ENCODE results near the gene MELTF. TPM values are rescaled to one million over a fixed set of nuclear protein-coding genes. Genes with fewer than 3 reads are reported as not detected.

MELTF gene
- total RNA-seq, 1 donor from 2014 or later = 3.1 TPM

DNA sequence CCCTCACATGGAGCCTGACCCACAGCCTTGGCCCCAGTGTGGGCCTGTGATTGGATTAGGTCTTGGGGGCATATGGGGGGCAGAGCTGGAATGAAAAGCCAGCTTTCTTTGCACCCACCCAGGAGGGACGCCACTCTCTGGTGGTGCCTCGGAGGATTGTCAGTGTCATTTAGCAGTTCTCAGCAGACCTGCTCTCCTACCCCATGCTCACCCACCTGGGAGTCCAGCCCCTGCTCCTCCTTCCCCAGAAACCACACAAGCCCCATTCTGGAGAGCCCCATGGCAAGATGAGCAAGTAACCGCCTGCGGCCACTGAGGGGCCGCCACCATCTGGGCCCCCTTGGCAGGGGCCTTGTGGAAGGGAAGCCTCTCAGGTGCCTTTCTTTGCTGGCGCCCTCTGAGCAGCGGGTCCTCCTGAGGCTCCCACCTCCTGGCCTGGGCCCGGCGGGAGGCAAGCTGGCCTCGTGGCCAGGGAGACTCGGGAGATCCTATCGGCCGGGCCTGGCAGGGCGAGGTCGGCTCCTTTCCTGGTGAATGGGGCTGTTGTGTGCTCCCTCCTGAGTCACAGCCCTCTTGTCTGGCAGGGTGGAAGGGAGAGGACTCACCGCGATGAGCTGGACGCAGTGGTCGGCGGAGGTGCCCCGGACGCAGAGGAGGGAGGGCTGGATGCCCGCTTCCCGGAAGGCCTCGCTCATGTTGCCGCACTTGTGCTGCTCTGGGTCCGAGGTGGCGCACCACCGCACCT lies 2.3 kb downstream of the MELTF start:
- DNase-seq (ENCODE audit: low read depth) = no peak

GRCh38 chr3:197026481-197026866 lies 3.1 kb downstream of the MELTF start:
- no peak for DNase-seq (ENCODE audit: low read depth)

DNA sequence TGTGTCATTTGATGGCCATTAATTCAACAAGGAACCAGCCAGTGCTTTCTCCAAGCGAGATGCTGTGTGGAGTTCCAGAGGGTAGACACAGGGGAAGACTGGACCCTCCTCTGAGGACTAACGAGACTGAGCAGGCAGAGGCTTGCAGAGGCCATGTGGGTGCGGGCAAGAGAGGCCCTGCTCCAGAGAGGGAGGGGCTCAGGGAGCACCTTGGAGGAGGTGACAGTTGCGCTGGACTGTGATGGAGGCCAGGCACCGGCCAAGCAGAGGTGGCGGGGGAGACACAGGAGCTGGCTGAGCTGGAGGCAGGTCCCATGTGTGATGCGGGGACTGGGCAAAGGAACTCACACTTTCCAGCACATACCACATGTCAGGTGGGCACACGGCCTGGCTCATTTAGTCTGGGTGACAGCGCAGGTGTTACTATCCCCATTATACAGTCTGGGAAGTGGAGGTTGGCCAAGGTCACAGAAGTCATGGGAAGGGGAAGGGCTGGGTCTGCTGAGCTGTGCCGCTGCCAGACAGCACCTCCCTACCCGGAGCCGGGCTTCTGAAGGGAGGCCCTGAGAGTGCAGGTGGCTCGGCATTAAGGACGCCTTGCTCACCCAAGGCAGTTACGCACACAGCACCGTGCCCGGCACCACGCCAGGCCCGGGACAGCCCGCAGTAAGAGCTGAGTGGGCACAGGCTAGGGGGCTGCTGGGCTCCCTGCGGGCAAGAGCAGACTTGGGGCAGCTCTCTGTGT lies 3.7 kb downstream of the MELTF start:
- DNase-seq (ENCODE audit: low read depth) = no peak

GRCh38 chr3:197024881-197025735 lies 4.5 kb downstream of the MELTF start:
- DNase-seq (ENCODE audit: low read depth) = no peak

DNA sequence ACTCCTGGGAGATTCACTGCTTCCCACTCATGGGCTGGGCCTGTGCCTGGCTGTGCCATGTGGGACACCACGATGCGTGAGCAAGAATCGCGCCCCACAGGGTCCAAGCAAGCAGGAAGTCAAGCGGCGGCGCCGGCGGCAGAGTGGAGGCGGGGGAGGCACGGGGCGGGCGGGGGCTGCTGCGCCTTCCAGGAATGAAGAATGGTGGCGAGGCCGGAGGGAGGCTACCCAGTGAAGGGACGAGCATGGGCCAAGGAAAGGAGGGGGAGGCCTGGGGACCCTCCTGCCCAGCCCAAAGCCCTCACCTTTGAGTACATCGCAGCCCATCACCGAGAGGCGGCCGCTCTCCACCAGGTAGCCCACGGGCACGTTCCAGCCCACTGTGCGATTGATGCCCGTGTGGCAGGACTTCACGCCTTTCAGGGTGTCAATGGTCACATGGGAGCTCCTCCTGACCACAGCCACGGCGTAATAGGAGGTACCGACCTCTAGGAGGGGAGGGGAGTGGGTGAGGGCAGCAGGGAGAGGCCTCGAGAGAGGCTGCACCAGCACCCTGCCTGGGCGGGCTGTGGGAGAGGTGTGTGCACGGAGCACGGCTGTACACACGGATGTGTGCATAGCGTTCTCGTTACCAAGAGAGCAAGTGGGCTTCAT lies 5.5 kb downstream of the MELTF start:
- DNase-seq (ENCODE audit: low read depth) = no peak

- no peak for DNase-seq (ENCODE audit: low read depth)
These were observed 6.2 kb downstream of the MELTF start for GRCh38 chr3:197023241-197023997.

DNA sequence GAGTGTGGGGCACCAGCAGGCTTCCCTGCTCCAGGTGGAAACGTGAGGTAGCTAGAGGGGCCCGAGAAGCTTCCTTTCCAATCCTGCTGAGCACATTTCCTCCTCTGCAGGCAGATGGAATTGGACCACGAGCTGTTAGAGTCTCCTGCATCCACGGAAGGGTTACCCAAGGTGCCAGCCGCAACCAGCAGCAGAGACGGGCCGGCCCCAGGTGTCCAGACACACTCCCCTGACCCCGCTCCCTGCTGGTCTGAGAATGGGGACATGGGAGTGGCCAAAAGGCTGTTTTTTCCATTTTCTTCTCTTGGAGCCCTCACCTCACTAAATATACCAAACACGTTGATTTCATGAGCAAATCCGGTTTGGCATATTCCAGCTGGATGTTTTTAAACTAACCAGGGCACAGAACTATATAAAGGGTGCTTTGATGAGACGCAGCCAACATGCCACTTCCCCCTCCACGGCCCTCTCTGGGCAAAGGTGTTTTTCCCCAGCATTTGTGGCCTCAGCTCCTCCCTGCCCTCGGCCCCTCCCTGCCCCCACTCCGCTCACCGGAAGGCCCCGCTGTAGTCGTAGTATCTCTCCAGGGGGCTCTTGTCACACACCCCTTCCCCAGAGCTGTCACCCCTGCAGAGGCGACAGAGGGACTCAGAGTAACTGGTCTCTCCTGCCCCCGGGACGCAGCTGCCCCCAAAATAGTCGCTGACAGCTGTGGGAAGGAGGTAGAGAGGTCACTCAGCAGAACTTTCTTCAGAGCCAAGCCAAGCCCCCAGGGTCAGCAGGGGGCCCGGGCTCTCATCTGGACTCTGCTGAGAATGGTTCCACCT lies 7.0 kb downstream of the MELTF start:
- no peak for DNase-seq (ENCODE audit: low read depth)

DNA sequence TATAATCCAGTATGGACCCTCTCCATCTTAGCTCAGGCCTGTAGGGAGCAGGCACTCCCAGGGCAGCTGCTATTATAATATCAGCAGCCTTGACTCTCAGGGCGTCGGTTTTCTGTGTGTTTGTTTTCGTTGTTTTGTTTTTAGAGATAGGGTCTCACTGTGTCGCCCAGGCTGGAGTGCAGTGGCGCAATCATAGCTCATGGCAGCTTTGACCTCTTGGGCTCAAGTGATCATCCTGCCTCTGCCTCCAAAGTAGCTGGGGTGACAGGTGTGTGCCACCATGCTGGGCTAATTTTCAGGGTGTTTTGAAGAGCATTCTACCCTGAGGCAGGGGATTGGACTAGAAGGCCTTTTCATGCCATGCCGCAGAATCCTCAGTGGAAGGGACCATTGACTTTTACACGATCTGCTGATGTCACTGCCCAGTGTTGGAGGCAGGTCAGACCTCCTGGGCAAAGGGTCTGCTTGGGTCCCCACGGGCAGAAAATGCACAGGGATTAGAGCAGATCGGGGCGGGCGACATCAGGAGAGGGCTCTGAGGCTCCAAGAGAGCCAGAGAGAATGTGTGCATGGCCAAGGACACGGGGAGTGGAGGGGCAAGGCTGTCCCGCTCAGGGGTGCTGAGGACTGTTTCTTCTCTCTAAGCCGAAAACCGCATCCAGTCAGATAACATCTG lies 7.8 kb downstream of the MELTF start:
- no peak for DNase-seq (ENCODE audit: low read depth)

- DNase-seq (ENCODE audit: low read depth) = no peak
These were observed 8.4 kb downstream of the MELTF start for GRCh38 chr3:197021231-197021630.

GRCh38 chr3:197019535-197019934 lies 10.1 kb downstream of the MELTF start:
- DNase-seq (ENCODE audit: low read depth) = no peak

DNA sequence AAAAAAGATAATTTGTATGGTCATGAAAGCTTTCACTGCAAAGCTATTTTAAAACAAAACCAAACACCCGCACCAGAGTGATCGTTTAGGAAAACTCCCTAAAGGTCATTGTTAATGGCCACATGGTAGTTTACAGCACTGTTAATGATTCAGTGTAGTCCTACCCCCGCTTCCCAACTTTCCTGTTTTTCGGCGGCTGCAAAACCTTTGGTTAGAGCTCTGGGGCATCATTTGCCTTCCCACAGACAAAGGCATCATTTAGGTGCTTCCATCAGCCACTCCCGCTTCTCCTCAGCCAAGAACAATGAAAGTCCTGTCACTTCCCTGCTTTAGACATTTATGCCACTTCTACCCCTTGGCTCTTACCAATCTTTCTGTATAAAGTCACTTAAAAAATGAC lies 10.6 kb downstream of the MELTF start:
- DNase-seq (ENCODE audit: low read depth) = no peak

GRCh38 chr3:197017003-197017402 lies 12.6 kb downstream of the MELTF start:
- DNase-seq (ENCODE audit: low read depth) = no peak

GRCh38 chr3:197015790-197016736 lies 13.6 kb downstream of the MELTF start:
- no peak for DNase-seq (ENCODE audit: low read depth)

- no peak for DNase-seq (ENCODE audit: low read depth)
These were observed 14.6 kb downstream of the MELTF start for GRCh38 chr3:197014942-197015575.

DNA sequence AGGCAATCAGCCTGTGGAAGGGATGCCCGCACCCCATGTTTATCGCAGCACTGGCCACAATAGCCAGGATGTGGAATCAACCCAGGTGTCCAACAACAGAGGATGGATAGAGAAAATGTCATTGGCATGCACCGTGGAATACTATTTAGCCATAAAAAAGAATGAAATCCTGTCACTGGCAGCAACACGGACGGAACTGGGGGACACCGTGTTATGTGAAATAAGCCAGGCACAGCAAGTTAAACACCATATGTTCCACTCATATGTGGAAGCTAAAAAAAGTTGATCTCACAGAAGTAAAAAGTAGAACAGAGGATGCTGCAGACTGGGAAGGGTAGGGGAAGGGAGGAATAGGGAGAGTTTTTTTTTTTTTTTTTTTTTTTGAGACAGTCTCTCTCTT lies 15.6 kb downstream of the MELTF start:
- DNase-seq (ENCODE audit: low read depth) = no peak

- DNase-seq (ENCODE audit: low read depth) = no peak
These were observed 17.1 kb downstream of the MELTF start for GRCh38 chr3:197012540-197012883.

DNA sequence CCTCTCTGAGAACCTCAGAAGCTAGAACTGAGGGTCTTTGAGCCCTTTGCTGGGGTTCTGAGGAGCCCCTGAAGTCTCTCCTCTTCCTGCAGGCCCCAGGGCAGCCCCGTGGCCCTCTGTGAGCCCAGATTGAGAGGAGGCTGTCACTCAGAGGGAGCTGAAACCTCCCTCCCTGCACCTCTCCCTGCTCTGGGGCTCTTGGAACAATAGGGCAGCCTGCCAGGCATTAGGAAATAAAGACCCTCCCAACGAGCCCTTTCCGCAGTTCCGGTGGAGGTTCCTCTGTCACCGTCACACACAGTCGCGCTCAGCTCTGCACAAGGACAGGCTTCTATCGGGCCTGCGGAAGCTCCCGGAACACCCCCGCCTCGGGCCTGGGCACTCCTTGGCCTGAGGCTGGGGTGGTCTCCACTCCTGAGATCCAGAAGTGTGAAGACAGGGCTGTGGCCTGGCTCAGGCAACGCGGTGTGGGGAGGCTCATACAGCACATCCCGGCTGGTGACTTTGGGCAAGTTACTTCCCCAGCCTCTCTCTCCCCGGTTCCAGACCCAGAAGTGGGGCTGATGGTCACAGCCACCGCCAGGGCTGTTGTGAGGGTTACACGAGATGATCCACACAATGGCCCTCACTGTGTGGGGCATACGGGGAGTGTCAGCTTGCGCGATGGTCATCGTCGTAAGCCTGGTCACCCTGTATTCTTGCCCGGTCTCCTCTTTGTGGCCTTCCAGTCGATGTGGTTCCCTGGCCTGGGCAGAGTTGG lies 17.7 kb downstream of the MELTF start:
- no peak for DNase-seq (ENCODE audit: low read depth)

All from myocyte (in vitro differentiated cells).